Calu3 (cell line): ENCODE data around the gene XCL1. TPM values are rescaled to one million over a fixed set of nuclear protein-coding genes. Genes with fewer than 3 reads are reported as not detected.

Experiments used
- BruUV-seq: library from RNA; stranded (reverse); fragments of 400-500 nt; replicated peaks from 2 replicates; lab custom pipeline; 2021; lab: Mats Ljungman, UMichigan
- CTCF ChIA-PET: fragments of 300-600 bp; sonication (Branson Sonifier 250); formaldehyde crosslinking; loops from one replicate; lab custom pipeline; 2022; ENCODE audit warnings: antibody characterized with exemption; lab: Charles Lee
- DNase-seq: peaks from one replicate; pipeline ENCODE4 v3.0.0; 2022
- H3K27ac Mint-ChIP-seq: one replicate; pipeline ENCODE4 v1.8.0; 2022; ENCODE audit warnings: mixed read lengths; ENCODE audit not compliant: unreplicated experiment
- H3K27me3 Mint-ChIP-seq: one replicate; pipeline ENCODE4 v1.8.0; 2022; ENCODE audit warnings: mixed read lengths; ENCODE audit not compliant: unreplicated experiment
- H3K36me3 Mint-ChIP-seq: one replicate; pipeline ENCODE4 v1.8.0; 2022; ENCODE audit warnings: mild to moderate bottlenecking, moderate library complexity, mixed read lengths; ENCODE audit not compliant: insufficient read depth, unreplicated experiment
- H3K4me1 Mint-ChIP-seq: one replicate; pipeline ENCODE4 v1.8.0; 2022; ENCODE audit warnings: mild to moderate bottlenecking, low read depth, mixed read lengths; ENCODE audit not compliant: unreplicated experiment
- H3K4me3 Mint-ChIP-seq: one replicate; pipeline ENCODE4 v1.8.0; 2022; ENCODE audit warnings: mild to moderate bottlenecking, low read depth, moderate library complexity, mixed read lengths; ENCODE audit not compliant: unreplicated experiment
- H3K9me3 Mint-ChIP-seq: one replicate; pipeline ENCODE4 v1.8.0; 2022; ENCODE audit warnings: low read depth, mixed read lengths; ENCODE audit not compliant: unreplicated experiment
- intact Hi-C: fragments of 100-400 bp; cut with micrococcal nuclease; formaldehyde crosslinking; loops from one replicate; pipeline ENCODE4 v1.10.0; 2022; ENCODE audit not compliant: unreplicated experiment
- total RNA-seq: library from RNA; stranded (reverse); gene quantifications from 2 replicates; pipeline ENCODE4 v1.2.3, GENCODE V29; 2022
- TF ChIP-seq, protein P1 (sequence below): fragments of 200-600 bp; IDR thresholded peaks from one replicate; pipeline ENCODE4 v1.8.0; 2022; ENCODE audit warnings: antibody characterized with exemption; ENCODE audit not compliant: unreplicated experiment

Gene XCL1
- total RNA-seq, 1 experiment from 2014 or later = not detected

DNA sequence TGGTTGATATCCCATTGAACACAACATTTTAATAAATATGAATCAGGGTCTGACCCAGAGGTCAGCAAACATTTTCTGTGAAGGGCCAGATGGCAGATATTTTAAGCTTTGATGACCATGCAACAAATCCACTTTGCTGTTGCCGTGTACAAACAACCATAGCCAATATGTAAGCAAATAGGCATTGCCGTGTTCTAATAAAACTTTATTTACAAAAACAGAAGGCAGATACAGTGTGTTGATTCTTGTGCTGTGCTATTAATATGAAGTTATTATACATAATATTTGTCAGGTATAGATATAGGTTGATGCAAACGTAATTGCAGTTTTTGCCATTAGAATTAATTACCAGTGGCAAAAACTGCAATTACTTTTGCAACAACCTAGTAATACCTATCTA lies 8.8 kb upstream of the XCL1 start:
- CTCF ChIA-PET = no interaction called here

GRCh38 chr1:168568346-168568745 lies 8.1 kb upstream of the XCL1 start:
- DNase-seq = no peak
- intact Hi-C loops = no loop called here
- Mint-ChIP-seq H3K4me1 (no peaks in the 10 kb centered on the region), H3K27ac (no peak overlapping the region), H3K36me3 (no peaks in the 10 kb centered on the region), H3K4me3 (no peak overlapping the region), H3K27me3 (no peaks in the 10 kb centered on the region), H3K9me3 (no peaks in the 10 kb centered on the region)
- TF ChIP-seq, protein P1, sequence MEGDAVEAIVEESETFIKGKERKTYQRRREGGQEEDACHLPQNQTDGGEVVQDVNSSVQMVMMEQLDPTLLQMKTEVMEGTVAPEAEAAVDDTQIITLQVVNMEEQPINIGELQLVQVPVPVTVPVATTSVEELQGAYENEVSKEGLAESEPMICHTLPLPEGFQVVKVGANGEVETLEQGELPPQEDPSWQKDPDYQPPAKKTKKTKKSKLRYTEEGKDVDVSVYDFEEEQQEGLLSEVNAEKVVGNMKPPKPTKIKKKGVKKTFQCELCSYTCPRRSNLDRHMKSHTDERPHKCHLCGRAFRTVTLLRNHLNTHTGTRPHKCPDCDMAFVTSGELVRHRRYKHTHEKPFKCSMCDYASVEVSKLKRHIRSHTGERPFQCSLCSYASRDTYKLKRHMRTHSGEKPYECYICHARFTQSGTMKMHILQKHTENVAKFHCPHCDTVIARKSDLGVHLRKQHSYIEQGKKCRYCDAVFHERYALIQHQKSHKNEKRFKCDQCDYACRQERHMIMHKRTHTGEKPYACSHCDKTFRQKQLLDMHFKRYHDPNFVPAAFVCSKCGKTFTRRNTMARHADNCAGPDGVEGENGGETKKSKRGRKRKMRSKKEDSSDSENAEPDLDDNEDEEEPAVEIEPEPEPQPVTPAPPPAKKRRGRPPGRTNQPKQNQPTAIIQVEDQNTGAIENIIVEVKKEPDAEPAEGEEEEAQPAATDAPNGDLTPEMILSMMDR = no peak
- no TSS peak for BruUV-seq
- CTCF ChIA-PET = interaction anchor here (1.2 kb wide), 1 partner anchor 129 kb away, joined by 7 read pairs; no protein-coding TSS in a partner anchor

More for the DNA sequence above, 8.8 kb upstream of the XCL1 start:
- H3K27me3 Mint-ChIP-seq = no peaks in the 10 kb centered on the region
- no peak overlapping the region for H3K27ac Mint-ChIP-seq
- intact Hi-C loops = no loop called here
- no peak for DNase-seq
- TF ChIP-seq, protein P1 = no peak
- no peak overlapping the region for H3K4me3 Mint-ChIP-seq
- BruUV-seq = no TSS peak
- H3K4me1 Mint-ChIP-seq = no peaks in the 10 kb centered on the region
- no peaks in the 10 kb centered on the region for H3K36me3 Mint-ChIP-seq
- H3K9me3 Mint-ChIP-seq = no peaks in the 10 kb centered on the region

DNA sequence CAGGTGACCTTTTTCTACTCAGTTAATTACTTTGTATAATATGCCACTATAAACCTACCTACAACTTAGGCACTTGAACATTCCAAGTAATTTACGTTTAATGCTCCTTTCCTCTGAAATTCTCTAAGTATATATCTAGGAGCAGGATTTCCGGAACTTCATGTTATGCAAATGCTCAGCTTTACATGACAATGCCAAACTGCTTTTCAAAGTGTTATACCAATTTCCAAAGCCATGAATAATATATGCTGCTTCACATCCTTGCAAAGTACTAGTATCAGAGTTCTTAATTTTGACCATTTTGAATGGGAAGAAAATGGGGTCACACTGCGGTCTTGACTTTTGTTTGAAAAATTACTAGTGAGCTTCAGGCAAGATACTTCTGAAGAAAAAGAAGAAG lies 5.8 kb upstream of the XCL1 start:
- TF ChIP-seq, protein P1 = no peak
- no peak for DNase-seq
- Mint-ChIP-seq H3K27ac (no peak overlapping the region), H3K36me3 (no peaks in the 10 kb centered on the region), H3K9me3 (no peaks in the 10 kb centered on the region), H3K27me3 (no peaks in the 10 kb centered on the region), H3K4me3 (no peak overlapping the region), H3K4me1 (peaks cover 8% of the 10 kb centered on the region)
- BruUV-seq = no TSS peak
- intact Hi-C loops = no loop called here
- CTCF ChIA-PET = no interaction called here

DNA sequence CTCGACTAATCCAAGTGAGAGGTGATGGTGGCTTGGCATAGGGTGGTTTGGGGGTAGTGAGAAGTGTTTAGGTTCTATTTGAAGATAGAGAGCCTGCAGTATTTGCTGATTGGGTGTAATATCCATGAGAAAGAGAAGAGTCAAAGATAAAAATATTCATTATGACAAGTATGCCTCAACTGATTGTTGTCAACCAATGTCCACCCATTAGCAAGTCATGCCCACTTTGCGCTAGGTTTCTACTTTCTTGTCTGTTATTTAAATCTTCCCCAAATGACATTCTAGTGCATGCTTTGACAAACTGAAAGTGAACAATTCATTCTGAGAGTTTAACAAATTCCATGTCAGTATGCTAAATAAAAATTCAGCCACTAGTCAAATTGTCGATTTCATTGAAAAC lies 3.8 kb upstream of the XCL1 start:
- Mint-ChIP-seq H3K27me3 (no peaks in the 10 kb centered on the region), H3K27ac (no peak overlapping the region), H3K4me1 (peaks cover 8% of the 10 kb centered on the region), H3K9me3 (no peaks in the 10 kb centered on the region), H3K36me3 (no peaks in the 10 kb centered on the region), H3K4me3 (no peak overlapping the region)
- intact Hi-C loops = no loop called here
- TF ChIP-seq, protein P1 = no peak
- CTCF ChIA-PET = no interaction called here
- DNase-seq = no peak
- BruUV-seq = no TSS peak
